ENCODE data around the gene OR10S1.

The OR10S1 gene

DNA sequence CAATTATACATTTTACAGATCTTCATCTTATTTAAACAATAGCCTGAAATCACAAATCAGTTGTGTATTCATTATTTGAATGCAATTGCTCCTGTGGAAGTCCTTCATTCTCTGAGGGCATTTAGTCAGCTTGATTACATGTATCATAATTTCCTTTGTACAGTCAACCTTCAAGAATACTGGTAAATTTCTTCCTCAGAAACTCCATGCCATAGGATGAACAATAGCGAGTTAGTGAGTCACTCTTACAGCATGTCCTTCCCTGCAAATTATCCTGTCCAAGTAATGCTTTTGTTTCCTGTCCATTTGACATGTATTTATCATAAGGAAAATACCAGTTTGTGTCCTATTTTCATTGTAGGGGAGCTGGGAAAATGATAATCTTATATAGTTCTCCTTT lies 3.8 kb downstream of the OR10S1 start:
- H3K4me1 ChIP-seq (ENCODE audit: insufficient read depth, low read length, poor library complexity, severe bottlenecking): no peaks in the 10 kb centered on the region
- H3K79me2 ChIP-seq (ENCODE audit: insufficient read depth, low read length): no peaks in the 10 kb centered on the region
- no peak overlapping the region for H2AFZ ChIP-seq (ENCODE audit: low read length)
- no peak overlapping the region for H3K4me2 ChIP-seq (ENCODE audit: low read depth, low read length, poor library complexity, severe bottlenecking)
- no peak for TF ChIP-seq EZH2phosphoT487 (IDR thresholded peaks at IDR 0.05; ENCODE audit: borderline replicate concordance)
- TF ChIP-seq, protein P1, sequence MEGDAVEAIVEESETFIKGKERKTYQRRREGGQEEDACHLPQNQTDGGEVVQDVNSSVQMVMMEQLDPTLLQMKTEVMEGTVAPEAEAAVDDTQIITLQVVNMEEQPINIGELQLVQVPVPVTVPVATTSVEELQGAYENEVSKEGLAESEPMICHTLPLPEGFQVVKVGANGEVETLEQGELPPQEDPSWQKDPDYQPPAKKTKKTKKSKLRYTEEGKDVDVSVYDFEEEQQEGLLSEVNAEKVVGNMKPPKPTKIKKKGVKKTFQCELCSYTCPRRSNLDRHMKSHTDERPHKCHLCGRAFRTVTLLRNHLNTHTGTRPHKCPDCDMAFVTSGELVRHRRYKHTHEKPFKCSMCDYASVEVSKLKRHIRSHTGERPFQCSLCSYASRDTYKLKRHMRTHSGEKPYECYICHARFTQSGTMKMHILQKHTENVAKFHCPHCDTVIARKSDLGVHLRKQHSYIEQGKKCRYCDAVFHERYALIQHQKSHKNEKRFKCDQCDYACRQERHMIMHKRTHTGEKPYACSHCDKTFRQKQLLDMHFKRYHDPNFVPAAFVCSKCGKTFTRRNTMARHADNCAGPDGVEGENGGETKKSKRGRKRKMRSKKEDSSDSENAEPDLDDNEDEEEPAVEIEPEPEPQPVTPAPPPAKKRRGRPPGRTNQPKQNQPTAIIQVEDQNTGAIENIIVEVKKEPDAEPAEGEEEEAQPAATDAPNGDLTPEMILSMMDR (conservative IDR thresholded peaks at IDR 0.05; ENCODE audit: low read length): no peak
- H3K9ac ChIP-seq (ENCODE audit: low read depth, low read length, poor library complexity, severe bottlenecking): no peak overlapping the region
- H3K4me3 ChIP-seq (ENCODE audit: low read length, poor library complexity, severe bottlenecking): no peak overlapping the region
- H3K9me2 ChIP-seq (replicated peaks; ENCODE audit: low read depth, low read length): no peaks in the 10 kb centered on the region
- no peaks in the 10 kb centered on the region for H3K9me3 ChIP-seq (ENCODE audit: insufficient read depth, low read depth, low read length)
- no peaks in the 10 kb centered on the region for H4K20me1 ChIP-seq (ENCODE audit: insufficient read depth, low read length, poor library complexity, severe bottlenecking)
- H3K27me3 ChIP-seq (ENCODE audit: insufficient read depth, low read length, poor library complexity, severe bottlenecking): no peaks in the 10 kb centered on the region
- H3F3A ChIP-seq (ENCODE audit: low read depth): no peaks in the 10 kb centered on the region
- no peaks in the 10 kb centered on the region for H3K36me3 ChIP-seq (ENCODE audit: insufficient read depth, low read length)

- Histone ChIP-seq H4K20me1 (ENCODE audit: insufficient read depth, low read length, poor library complexity, severe bottlenecking) (no peaks in the 10 kb centered on the region), H3K4me1 (ENCODE audit: insufficient read depth, low read length, poor library complexity, severe bottlenecking) (no peaks in the 10 kb centered on the region), H3K9me2 (replicated peaks; ENCODE audit: low read depth, low read length) (no peaks in the 10 kb centered on the region), H3K79me2 (ENCODE audit: insufficient read depth, low read length) (no peaks in the 10 kb centered on the region), H3K36me3 (ENCODE audit: insufficient read depth, low read length) (no peaks in the 10 kb centered on the region), H3K4me3 (ENCODE audit: low read length, poor library complexity, severe bottlenecking) (no peak overlapping the region), H3K4me2 (ENCODE audit: low read depth, low read length, poor library complexity, severe bottlenecking) (no peak overlapping the region), H3K9me3 (ENCODE audit: insufficient read depth, low read depth, low read length) (no peaks in the 10 kb centered on the region), H3K9ac (ENCODE audit: low read depth, low read length, poor library complexity, severe bottlenecking) (no peak overlapping the region), H2AFZ (ENCODE audit: low read length) (no peak overlapping the region), H3K27me3 (ENCODE audit: insufficient read depth, low read length, poor library complexity, severe bottlenecking) (no peaks in the 10 kb centered on the region), H3F3A (ENCODE audit: low read depth) (no peaks in the 10 kb centered on the region)
- TF ChIP-seq, protein P1 (conservative IDR thresholded peaks at IDR 0.05; ENCODE audit: low read length): no peak
- TF ChIP-seq EZH2phosphoT487 (IDR thresholded peaks at IDR 0.05; ENCODE audit: borderline replicate concordance): no peak
These were observed 20.8 kb downstream of the OR10S1 start for GRCh38 chr11:123956752-123957151.

- Histone ChIP-seq H3K9me3 (ENCODE audit: insufficient read depth, low read depth, low read length) (no peaks in the 10 kb centered on the region; the same call in 1 of the 2 replicates), H3K4me2 (ENCODE audit: low read depth, low read length, poor library complexity, severe bottlenecking) (no peak overlapping the region), H2AFZ (ENCODE audit: low read length) (no peak overlapping the region), H3F3A (ENCODE audit: low read depth) (no peaks in the 10 kb centered on the region), H3K36me3 (ENCODE audit: insufficient read depth, low read length) (no peaks in the 10 kb centered on the region), H3K9me2 (replicated peaks; ENCODE audit: low read depth, low read length) (no peaks in the 10 kb centered on the region), H3K79me2 (ENCODE audit: insufficient read depth, low read length) (no peaks in the 10 kb centered on the region), H3K27me3 (ENCODE audit: insufficient read depth, low read length, poor library complexity, severe bottlenecking) (no peaks in the 10 kb centered on the region), H3K4me3 (ENCODE audit: low read length, poor library complexity, severe bottlenecking) (no peak overlapping the region), H4K20me1 (ENCODE audit: insufficient read depth, low read length, poor library complexity, severe bottlenecking) (no peaks in the 10 kb centered on the region), H3K4me1 (ENCODE audit: insufficient read depth, low read length, poor library complexity, severe bottlenecking) (no peaks in the 10 kb centered on the region), H3K9ac (ENCODE audit: low read depth, low read length, poor library complexity, severe bottlenecking) (no peak overlapping the region)
- TF ChIP-seq, protein P1 (conservative IDR thresholded peaks at IDR 0.05; ENCODE audit: low read length): no peak
- TF ChIP-seq EZH2phosphoT487 (IDR thresholded peaks at IDR 0.05; ENCODE audit: borderline replicate concordance): no peak
These were observed 32.4 kb downstream of the OR10S1 start for GRCh38 chr11:123945132-123945531.
